ENCODE data around the gene NAALAD2. TPM values are rescaled to one million over a fixed set of nuclear protein-coding genes. Genes with fewer than 3 reads are reported as not detected.
"Not testable (repeated sequence)": the region's sequence is repeated elsewhere in the genome, so short reads cannot be mapped to it uniquely, and the experiment has no call there.

NAALAD2 gene
- 1.2 TPM for total RNA-seq
- long read RNA-seq, partial matches to known transcripts, result 0 of 1 reads
- long read RNA-seq, other reads (novel, unspliced or antisense), result 0 of 1 reads

DNA sequence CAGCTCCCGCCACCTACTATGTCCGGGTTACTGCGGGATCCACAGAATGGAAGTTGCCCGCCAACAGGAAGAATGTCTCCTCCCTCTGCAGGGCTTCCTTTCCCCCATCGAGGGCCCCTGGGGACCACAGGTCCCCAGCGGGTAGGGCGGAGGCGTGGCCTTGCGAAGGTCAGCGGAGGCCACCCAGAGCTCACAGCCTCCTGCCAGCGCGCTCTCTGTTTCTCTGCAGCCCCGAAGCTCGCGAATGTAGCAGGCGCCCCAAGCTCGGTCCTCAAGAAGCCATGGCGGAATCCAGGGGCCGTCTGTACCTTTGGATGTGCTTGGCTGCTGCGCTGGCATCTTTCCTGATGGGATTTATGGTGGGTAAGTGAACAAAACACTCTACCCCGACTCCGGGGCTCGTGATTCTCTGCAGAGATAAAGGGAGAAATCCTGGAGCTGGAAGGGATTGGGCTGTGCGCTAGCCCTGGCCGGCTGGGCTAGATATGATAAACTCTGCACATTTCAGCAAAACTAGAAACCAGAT, at the start of gene NAALAD2:
Gene NAALAD2, plus strand, starts transcription at position 186 of the 526 bp plus-strand sequence. Its CDS starts 96 bp downstream, at position 282.
- DNase-seq, result peak; percentile 65
- intact Hi-C loops (cut with DNase I), result no loop called here
- ATAC-seq (ENCODE audit: poor library complexity), result peak; percentile 96

DNA sequence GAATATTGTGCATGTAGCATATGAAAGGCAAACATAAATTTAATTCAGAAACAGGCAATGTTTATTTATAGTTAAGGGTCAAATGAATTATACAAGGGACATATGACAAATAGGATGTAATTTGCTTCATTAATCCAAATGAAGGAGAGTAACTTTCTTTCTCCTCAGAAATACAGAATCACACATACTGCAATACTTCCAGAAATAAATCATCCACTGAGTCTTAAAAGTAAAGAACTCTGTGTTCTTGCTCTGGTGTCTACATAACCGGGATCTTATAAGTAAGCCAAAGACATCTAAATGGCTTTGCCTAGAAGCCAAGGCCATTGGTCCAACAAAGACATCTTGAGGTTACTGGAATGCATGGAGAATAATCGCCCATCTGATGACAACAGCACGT, 48.8 kb upstream of the NAALAD2 start, which contains the start of gene UBTFL1:
Gene UBTFL1, plus strand, starts transcription at position 301 of the 400 bp plus-strand sequence. Its CDS starts 0 bp downstream, at position 301.
- DNase-seq; intact Hi-C loops (cut with DNase I); ATAC-seq (ENCODE audit: poor library complexity): not testable (repeated sequence)

DNA sequence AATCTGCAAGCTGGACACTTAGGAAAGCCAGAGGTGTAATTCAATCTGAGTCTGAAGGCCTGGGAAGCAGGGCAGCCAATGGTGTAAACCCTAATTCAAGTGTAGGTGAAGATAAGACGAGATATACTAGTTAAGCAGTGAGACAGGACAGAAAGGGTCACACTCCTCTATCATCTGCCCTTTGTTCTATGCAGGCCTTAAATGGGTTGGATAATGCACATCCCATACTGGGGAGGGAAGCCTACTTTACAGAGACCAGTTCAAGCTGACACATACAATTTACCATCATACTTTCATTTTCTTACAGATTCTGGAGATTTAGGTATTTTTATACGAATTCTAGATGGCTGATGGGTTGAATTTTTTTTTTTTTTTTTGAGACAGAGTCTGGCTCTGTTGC, 45.7 kb upstream of the NAALAD2 start:
- ATAC-seq (ENCODE audit: poor library complexity); intact Hi-C loops (cut with DNase I); DNase-seq: not testable (repeated sequence)

DNA sequence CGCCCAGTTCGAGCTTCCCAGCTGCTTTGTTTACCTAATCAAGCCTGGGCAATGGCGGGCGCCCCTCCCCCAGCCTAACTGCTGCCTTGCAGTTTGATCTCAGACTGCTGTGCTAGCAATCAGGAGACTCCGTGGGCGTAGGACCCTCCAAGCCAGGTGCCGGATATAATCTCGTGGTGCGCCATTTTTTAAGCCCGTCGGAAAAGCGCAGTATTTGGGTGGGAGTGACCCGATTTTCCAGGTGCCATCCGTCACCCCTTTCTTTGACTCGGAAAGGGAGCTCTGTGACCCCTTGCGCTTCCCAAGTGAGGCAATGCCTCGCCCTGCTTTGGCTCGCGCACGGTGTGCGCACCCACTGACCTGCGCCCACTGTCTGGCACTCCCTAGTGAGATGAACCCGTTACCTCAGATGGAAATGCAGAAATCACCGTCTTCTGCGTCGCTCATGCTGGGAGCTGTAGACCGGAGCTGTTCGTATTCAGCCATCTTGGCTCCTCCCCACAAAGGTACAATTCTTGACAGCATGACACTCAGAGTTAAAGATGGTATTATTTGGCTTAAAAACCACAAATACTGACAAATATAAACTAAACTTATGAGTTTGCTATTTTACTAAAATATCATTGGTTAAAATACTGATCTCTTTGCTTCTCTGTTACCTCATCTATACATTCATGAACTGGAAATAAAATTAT, 39.1 kb upstream of the NAALAD2 start:
- DNase-seq; intact Hi-C loops (cut with DNase I); ATAC-seq (ENCODE audit: poor library complexity): not testable (repeated sequence)

DNA sequence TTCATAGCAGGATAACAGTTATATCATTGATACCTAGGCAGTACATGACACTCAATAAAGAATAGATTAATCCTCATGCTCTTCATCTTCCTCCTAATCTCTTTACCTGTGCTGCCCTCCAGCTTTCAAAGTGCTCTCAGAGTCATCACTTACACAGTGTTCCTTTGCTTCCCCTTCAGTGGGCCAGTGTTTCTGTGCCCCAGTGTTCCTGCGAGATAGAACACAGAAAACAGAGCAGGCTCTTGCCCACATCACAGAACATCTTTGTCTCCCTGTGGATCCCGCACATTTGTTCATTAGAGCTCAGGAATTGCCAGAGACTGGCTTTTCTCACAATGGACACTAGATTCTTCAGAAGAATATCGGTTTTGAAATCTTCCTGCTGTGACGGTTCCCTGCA, 36.2 kb upstream of the NAALAD2 start:
- ATAC-seq (ENCODE audit: poor library complexity); DNase-seq; intact Hi-C loops (cut with DNase I): not testable (repeated sequence)

DNA sequence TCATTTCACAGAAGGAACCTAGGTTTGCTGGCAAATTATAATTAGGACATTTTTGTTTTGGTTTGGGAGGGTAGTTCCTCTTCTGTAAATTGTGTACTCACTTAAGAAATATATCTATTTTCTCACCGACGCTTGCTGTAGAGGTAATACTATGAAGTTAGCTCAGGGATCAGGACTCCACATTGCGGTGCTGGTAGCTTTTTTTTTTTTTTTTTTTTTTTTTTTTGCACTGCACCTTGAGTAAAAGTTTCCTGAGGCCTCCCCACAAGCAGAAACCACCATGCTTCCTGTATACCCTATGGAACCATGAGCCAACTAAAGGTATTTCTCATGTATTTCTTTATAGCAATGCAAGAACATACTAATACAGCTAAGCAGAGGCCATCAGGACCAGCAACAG, 34.0 kb upstream of the NAALAD2 start:
- DNase-seq (no peak), ATAC-seq (ENCODE audit: poor library complexity) (no peak)
- intact Hi-C loops (cut with DNase I), result no loop called here

DNA sequence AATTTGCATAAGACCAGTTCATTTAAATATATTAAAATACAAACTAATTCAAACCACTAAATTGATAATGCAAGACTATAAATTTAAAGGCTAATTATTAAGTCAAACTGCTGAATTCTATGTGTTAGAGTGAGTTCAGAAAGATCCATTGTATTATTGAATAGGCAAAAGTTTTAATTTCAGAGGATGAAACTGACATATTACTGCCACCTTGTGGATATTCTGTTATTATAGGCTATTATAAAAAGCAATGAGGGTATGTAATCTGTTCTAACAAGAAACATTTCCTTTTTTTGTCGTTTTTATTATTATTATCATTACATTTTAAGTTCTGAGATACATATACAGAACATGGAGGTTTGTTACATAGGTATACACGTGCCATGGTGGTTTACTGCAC, 20.9 kb upstream of the NAALAD2 start:
- ATAC-seq (ENCODE audit: poor library complexity) (no peak), DNase-seq (no peak)
- intact Hi-C loops (cut with DNase I), result no loop called here

DNA sequence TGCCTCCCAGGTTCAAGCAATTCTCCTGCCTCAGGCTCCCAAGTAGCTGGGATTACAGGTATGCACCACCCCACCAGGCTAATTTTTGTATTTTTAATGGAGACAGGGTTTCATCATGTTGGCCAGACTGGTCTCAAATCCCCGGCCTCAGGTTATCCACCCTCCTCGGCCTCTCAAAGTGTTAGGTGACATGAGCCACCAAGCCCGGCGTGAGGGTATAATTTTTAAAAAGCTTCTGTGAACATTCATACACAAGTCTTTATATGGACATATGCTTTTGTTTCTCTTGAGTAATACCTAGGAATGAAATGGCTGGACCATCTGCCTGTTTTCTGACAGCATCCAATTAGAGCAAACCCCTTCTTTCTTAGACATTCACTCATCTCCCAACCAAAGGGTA, 14.3 kb upstream of the NAALAD2 start:
- no peak for DNase-seq
- ATAC-seq (ENCODE audit: poor library complexity), result no peak
- intact Hi-C loops (cut with DNase I), result no loop called here

DNA sequence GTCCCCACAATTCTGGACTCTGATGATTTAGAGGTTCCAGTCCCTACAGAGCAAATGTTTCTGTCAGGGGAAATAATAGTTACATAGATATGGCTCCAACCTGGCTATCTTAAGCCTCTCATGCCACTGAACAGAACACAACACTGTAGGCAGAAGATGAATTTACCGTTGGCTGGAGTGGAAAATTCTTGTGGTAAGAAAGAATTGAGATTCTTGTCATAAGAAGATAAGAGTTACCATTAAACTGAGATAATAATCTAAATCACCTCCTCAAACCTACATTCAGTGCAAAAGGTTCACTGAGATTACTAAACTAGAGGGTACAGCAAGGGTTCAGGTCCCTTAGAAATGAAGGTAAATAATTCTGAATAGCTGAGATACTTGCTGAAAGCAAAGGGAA, 10.1 kb upstream of the NAALAD2 start:
- intact Hi-C loops (cut with DNase I), result no loop called here
- ATAC-seq (ENCODE audit: poor library complexity) (no peak), DNase-seq (no peak)

DNA sequence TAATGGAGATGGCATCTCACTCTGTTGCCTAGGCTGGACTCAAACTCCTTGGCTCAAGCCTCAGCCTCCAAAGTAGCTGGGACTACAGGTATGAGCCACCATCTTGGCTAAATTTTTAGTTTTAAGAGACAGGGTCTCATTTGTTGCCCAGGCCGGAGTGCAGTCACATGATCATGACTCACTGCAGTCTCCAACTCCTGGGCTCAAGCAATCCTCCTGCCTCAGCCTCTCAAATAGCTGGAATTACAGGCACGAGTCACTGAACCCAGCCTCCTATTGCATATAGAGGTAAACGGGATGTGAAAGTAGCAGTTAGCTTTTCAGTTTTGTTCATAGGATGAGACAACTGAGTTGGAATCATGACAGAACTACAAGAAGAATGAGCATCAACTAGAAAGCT, 9.5 kb upstream of the NAALAD2 start:
- ATAC-seq (ENCODE audit: poor library complexity) (no peak), DNase-seq (no peak)
- intact Hi-C loops (cut with DNase I), result no loop called here

DNA sequence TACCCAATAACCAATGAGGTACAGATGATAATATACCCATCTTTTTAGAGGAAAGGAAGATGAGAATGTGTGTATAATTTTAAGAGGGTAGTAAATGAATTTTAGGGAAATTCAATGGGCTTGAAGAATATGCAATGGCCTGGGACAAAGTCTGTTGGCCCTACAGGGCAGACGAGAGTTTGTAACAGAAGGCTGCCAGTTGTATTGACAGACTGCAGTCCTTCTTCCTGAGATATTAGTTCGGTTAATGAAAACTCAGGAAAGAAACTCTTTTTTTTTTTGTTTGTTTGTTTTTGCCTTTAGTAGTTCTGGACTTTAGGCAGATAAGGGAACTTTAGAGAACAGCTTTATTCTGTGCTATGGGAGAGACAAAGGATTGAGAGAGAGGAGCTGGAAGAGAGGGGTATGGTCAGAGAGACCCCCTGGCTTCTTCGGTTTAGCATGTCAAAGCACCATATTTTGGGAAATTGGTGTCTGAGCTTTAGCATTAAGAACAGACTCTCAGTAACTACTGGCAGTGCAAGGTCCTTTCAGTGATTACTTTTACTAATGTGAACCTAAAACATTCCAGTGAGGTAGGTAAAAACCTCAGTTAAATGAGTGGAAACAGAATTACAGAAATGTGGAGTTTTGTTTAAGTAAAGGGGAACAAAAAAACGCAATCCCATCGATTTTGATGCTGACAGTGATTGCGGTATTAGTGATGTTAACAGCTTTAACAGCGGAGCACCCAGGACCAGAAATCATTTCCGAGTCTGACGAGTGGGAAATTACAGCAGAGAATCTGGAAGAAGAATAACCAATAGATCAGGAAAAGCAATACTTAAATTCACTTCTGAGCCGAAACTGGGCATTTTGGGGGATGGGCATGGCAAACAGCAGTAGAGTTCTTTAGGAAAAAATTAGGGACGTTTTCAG, 644 bp upstream of the NAALAD2 start:
- ATAC-seq (ENCODE audit: poor library complexity), result no peak
- no peak for DNase-seq
- intact Hi-C loops (cut with DNase I), result no loop called here

DNA sequence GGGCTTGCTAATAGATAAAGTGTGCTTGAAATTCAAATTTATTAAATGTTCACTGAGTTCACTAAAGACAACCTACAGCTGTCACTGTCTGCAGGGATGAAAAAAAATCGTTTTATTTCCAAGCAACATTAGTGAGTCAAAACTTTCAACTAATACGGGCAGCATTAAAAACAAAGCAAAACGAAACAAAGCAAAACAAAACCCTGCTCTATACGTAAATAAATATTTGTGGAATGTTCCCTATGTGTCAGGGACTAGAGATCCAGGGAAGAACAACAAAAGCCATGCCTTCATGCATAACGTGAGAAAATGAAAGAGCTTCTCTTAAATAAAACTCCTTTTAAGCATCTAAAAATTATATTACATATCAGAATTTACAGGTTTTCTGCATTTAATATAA, 553 bp downstream of the NAALAD2 start:
- DNase-seq, result no peak
- intact Hi-C loops (cut with DNase I), result no loop called here
- no peak for ATAC-seq (ENCODE audit: poor library complexity)

DNA sequence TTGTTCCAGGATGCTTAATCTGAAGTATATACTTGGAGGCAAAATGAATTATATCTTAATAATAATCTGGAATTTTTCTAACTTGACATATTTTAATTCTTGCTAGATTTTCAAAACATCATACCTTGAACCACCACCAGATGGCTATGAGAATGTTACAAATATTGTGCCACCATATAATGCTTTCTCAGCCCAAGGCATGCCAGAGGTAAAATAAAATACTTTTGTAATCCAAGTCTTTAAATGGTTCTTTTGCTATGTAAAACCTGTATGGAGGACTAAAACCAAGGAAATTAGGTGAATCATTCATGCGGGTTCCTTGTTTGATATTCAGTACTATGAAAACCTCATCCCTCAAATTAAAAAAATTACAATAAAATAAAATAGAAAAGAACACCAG, 14.4 kb downstream of the NAALAD2 start:
- ATAC-seq (ENCODE audit: poor library complexity), result no peak

DNA sequence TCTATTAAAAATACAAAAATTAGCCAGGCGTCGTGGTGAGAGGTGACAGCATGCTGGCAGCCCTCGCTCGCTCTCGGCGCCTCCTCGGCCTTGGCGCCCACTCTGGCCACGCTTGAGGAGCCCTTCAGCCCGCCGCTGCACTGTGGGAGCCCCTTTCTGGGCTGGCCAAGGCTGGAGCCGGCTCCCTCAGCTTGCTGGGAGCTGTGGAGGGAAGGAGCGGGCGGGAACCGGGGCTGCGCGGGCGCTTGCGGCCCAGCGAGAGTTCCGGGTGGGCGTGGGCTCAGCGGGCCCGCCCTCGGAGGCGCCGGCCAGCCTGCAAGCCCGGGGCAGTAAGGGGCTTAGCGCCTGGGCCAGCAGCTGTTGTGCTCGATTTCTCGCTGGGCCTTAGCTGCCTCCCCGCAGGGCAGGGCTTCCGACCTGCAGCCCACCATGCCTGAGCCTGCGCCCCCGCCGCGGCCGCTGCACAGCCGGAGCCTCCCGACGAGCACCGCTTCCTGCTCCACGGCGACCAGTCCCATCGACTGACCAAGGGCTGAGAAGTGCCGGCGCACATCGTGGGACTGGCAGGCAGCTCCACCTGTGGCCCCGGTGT, 32.6 kb downstream of the NAALAD2 start:
- intact Hi-C loops (cut with DNase I); ATAC-seq (ENCODE audit: poor library complexity); DNase-seq: not testable (repeated sequence)

More for the DNA sequence above, 14.4 kb downstream of the NAALAD2 start:
- DNase-seq, result no peak
- intact Hi-C loops (cut with DNase I), result no loop called here

DNA sequence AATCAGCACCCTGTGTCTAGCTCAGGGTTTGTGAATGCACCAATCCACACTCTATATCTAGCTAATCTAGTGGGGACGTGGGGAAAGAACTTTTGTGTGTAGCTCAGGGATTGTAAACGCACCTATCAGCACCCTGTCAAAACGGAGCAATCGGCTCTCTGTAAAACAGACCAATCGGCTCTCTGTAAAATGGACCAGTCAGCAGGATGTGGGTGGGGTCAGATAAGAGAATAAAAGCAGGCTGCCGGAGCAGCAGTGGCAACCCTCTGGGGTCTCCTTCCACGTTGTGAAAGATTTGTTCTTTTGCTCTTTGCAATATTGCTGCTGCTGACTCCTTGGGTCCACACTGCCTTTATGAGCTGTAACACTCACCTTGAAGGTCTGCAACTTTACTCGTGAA, 33.2 kb downstream of the NAALAD2 start:
- intact Hi-C loops (cut with DNase I); DNase-seq; ATAC-seq (ENCODE audit: poor library complexity): not testable (repeated sequence)

DNA sequence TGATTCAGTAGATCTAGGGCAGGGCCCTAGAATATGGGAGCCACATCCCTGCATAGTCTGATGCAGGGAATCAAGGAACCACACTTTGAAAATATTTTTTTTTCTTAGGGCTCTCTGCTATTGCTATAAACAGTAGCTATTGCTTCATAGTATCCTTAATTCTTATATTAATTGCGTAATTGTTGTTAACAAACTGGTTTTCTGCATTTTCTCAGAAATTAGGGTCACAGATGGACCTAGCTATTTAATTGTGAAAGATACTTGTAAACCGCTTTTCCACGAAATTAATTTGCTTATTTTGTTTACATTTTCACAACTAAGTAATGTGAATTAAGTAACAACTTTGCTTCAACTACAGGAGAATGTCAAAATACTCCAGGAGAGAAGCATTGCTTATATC, 34.1 kb downstream of the NAALAD2 start:
- intact Hi-C loops (cut with DNase I), result no loop called here
- ATAC-seq (ENCODE audit: poor library complexity), result no peak
- DNase-seq, result no peak

DNA sequence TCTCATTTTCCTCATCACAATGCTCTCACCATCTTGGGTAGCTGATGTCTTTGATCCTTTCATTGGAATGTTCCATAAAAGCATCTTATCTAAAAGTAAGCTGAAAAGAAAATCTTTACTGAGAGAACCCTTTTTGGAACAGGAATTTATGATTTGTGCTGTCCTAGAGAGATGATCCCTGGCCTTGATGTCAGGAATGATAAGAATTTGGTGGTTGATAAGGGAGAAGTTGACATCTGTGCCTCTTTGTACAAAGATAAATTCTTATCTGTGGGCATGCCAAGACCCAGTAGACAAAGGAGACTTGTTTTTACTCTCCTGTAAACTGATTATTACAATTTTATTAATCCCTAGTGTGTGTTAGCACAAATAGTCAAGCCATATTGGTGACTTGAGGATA, 36.9 kb downstream of the NAALAD2 start:
- ATAC-seq (ENCODE audit: poor library complexity) (no peak), DNase-seq (no peak)
- intact Hi-C loops (cut with DNase I), result no loop called here

DNA sequence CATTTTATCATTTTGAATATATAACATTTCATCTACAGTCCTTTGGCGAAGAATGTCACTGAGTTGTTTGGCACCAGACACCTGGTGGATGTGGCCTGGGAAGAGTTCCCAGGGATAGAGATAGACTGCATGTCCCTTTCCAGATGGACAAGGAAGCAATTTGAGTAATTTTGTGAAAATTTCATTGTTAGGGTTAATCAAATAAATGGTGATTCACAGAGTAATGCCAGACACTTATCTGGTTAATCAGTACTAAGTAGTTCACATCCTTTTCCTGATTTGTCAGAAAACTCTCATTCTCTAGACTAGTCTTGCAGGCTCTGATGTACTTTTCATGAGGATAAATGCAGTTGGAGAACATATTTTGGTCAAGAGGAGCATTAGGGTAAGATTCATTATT, 41.6 kb downstream of the NAALAD2 start:
- DNase-seq (no peak), ATAC-seq (ENCODE audit: poor library complexity) (no peak)
- intact Hi-C loops (cut with DNase I), result no loop called here

DNA sequence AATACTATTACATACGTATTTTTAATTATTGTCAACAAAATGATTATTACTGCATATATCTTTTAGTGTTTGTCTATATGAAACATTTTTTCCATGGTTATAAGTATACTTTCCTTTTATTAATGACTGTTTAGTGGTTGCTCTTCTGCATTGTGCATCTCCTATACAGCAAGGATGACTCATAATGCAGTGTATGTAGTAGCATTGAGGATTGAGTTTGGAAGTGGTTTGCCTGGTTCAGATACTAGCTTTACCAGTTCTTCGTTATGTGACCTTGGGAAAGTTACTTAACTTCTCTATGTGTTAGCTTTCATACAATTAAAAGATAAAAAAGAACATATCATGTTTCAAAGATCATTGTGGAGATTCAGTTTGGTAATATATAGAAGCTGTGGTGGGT, 44.3 kb downstream of the NAALAD2 start:
- DNase-seq (no peak), ATAC-seq (ENCODE audit: poor library complexity) (no peak)
- intact Hi-C loops (cut with DNase I), result no loop called here

Data from Right ventricle myocardium superior (tissue), 1 donor.